HepG2 (cell line): Measurements from ENCODE around the gene NOB1. TPM values are rescaled to one million over a fixed set of nuclear protein-coding genes. Genes with fewer than 3 reads are reported as not detected.

ENCODE experiments used
- DPF2 ChIP-seq: sonication (generic); formaldehyde crosslinking; IDR thresholded peaks from 2 replicates; pipeline ENCODE4 v1.4.0; 2020; ENCODE audit warnings: mild to moderate bottlenecking, low read depth, missing genetic modification reagents, borderline replicate concordance
- KLF9 ChIP-seq: IDR thresholded peaks from 2 replicates; pipeline ENCODE4 v1.6.1; 2016; ENCODE audit warnings: low read depth
- MAFK ChIP-seq, 2 experiments: IDR thresholded peaks in 1 of 2; conservative IDR thresholded peaks in 1 of 2; 2 replicates each; pipeline ENCODE4 v1.6.1; 2011; ENCODE audit warnings: improper control_type of control experiment in 2 of 2, low read length in 2 of 2
- MTA3 ChIP-seq: sonication (generic); formaldehyde crosslinking; IDR thresholded peaks from 2 replicates; pipeline ENCODE4 v1.4.0; 2020; ENCODE audit warnings: missing genetic modification reagents
- NFE2L1 ChIP-seq: sonication (generic); formaldehyde crosslinking; IDR thresholded peaks from 2 replicates; pipeline ENCODE4 v1.4.0; 2020; ENCODE audit warnings: missing genetic modification reagents, mild to moderate bottlenecking, borderline replicate concordance
- NR2C2 ChIP-seq: sonication (generic); formaldehyde crosslinking; IDR thresholded peaks from 2 replicates; pipeline ENCODE4 v1.4.0; 2020; ENCODE audit warnings: missing genetic modification reagents, mild to moderate bottlenecking, moderate library complexity, borderline replicate concordance
- THAP8 ChIP-seq: sonication (generic); formaldehyde crosslinking; IDR thresholded peaks from 2 replicates; pipeline ENCODE4 v1.5.1; 2020; ENCODE audit warnings: missing genetic modification reagents, mild to moderate bottlenecking, borderline replicate concordance
- ZC3H4 ChIP-seq: sonication (generic); formaldehyde crosslinking; IDR thresholded peaks from 2 replicates; pipeline ENCODE4 v1.4.0; 2020; ENCODE audit warnings: missing genetic modification reagents, borderline replicate concordance
- ZNF235 ChIP-seq: sonication (generic); formaldehyde crosslinking; IDR thresholded peaks from 2 replicates; pipeline ENCODE4 v1.8.1; 2023; ENCODE audit warnings: mild to moderate bottlenecking, missing genetic modification reagents, borderline replicate concordance
- ZNF275 ChIP-seq: sonication (generic); formaldehyde crosslinking; IDR thresholded peaks from 2 replicates; pipeline ENCODE4 v1.8.0; 2022; ENCODE audit warnings: missing genetic modification reagents, mild to moderate bottlenecking, inconsistent platforms, borderline replicate concordance
- ZNF44 ChIP-seq: sonication (generic); formaldehyde crosslinking; IDR thresholded peaks from 2 replicates; pipeline ENCODE4 v1.5.1; 2020; ENCODE audit warnings: mild to moderate bottlenecking, missing genetic modification reagents
- ZNF607 ChIP-seq: sonication (generic); formaldehyde crosslinking; IDR thresholded peaks from 2 replicates; pipeline ENCODE4 v1.5.1; 2020; ENCODE audit warnings: missing genetic modification reagents, mild to moderate bottlenecking, borderline replicate concordance
- ZSCAN21 ChIP-seq: sonication (generic); formaldehyde crosslinking; IDR thresholded peaks from 2 replicates; pipeline ENCODE4 v1.8.0; 2022; ENCODE audit warnings: mild to moderate bottlenecking, missing genetic modification reagents, moderate library complexity, borderline replicate concordance
- polyA plus RNA-seq, 8 experiments: library from polyadenylated mRNA; depleted of rRNA in 3 of 8; stranded (reverse) in 7 of 8; unstranded in 1 of 8; fragments of >200 nt; fragmentation: Illumina TruSeq in 4 of 8; extraction: Trizol in 4 of 8; gene quantifications; 2 replicates each; pipeline versions ENCODE4 v1.2.1 to v1.2.3, GENCODE V29; 2011 to 2016; ENCODE audit warnings: low read depth in 4 of 8, missing spikeins in 1 of 8, mixed read lengths in 1 of 8; ENCODE audit not compliant: insufficient read depth in 1 of 8
- total RNA-seq, 5 experiments: library from RNA; depleted of rRNA; stranded (reverse); fragments of >200 nt; fragmentation: Illumina TruSeq; extraction: Trizol; gene quantifications; 2 replicates each; pipeline ENCODE4 v1.2.3, GENCODE V29; 2016; ENCODE audit warnings: low read depth in 1 of 5
- TF ChIP-seq, protein P1 (sequence below): sonication (generic); formaldehyde crosslinking; IDR thresholded peaks from 2 replicates; pipeline ENCODE4 v1.5.1; 2020; ENCODE audit warnings: mild to moderate bottlenecking, missing genetic modification reagents
- TF ChIP-seq, protein P2 (sequence below): IDR thresholded peaks from 2 replicates; pipeline ENCODE4 v1.6.1; 2012; ENCODE audit warnings: inconsistent platforms
- TF ChIP-seq, protein P3 (sequence below): IDR thresholded peaks from 2 replicates; pipeline ENCODE4 v1.4.0; 2020; ENCODE audit warnings: mild to moderate bottlenecking, missing genetic modification reagents
- TF ChIP-seq, protein P4 (sequence below): fragments of 450-650 bp; IDR thresholded peaks from 2 replicates; pipeline ENCODE4 v1.6.1; 2017

NOB1 gene
- total and polyA plus RNA-seq, 2 of the 13 experiments (the other 11 are each of a cell fraction or from before 2014, with no cell fraction given): 47.1 to 162 TPM

GRCh38 chr16:69761983-69762813 lies 7.5 kb upstream of the NOB1 start, which contains the start of gene WWP2 (continued):
- TF ChIP-seq NFE2L1 (no peak), DPF2 (no peak), MAFK (conservative IDR thresholded peaks at IDR 0.05 in 1 of 2, IDR thresholded peaks at IDR 0.05 in 1 of 2; ENCODE audit: low read length in 2 of 2) (peak; percentile 89 to 92), ZC3H4 (no peak), NR2C2 (peak; percentile 82), KLF9 (CRISPR knock-in tag) (0 out of 2 replicates have a peak, but pooled peaks have one; percentile 60), ZSCAN21 (CRISPR knock-in tag) (no peak), ZNF44 (CRISPR knock-in tag) (peak; percentile 77; the same call in 1 of the 2 replicates), ZNF275 (CRISPR knock-in tag) (no peak), THAP8 (CRISPR knock-in tag) (no peak), MTA3 (CRISPR knock-in tag) (no peak), ZNF235 (CRISPR knock-in tag) (no peak), ZNF607 (CRISPR knock-in tag) (peak; percentile 85)
- TF ChIP-seq, protein P1, sequence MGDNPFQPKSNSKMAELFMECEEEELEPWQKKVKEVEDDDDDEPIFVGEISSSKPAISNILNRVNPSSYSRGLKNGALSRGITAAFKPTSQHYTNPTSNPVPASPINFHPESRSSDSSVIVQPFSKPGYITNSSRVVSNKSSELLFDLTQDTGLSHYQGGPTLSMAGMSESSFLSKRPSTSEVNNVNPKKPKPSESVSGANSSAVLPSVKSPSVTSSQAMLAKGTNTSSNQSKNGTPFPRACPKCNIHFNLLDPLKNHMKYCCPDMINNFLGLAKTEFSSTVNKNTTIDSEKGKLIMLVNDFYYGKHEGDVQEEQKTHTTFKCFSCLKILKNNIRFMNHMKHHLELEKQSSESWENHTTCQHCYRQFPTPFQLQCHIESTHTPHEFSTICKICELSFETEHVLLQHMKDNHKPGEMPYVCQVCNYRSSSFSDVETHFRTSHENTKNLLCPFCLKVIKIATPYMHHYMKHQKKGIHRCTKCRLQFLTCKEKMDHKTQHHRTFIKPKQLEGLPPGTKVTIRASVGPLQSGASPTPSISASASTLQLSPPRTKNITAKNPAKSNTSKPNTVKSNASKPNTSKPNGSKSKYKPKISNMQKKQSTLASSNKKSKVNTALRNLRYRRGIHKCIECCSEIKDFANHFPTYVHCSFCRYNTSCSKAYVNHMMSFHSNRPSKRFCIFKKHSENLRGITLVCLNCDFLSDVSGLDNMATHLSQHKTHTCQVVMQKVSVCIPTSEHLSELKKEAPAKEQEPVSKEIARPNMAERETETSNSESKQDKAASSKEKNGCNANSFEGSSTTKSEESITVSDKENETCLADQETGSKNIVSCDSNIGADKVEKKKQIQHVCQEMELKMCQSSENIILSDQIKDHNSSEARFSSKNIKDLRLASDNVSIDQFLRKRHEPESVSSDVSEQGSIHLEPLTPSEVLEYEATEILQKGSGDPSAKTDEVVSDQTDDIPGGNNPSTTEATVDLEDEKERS (CRISPR knock-in tag): no peak
- TF ChIP-seq, protein P2, sequence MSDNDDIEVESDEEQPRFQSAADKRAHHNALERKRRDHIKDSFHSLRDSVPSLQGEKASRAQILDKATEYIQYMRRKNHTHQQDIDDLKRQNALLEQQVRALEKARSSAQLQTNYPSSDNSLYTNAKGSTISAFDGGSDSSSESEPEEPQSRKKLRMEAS: peak; percentile 92
- TF ChIP-seq, protein P3, sequence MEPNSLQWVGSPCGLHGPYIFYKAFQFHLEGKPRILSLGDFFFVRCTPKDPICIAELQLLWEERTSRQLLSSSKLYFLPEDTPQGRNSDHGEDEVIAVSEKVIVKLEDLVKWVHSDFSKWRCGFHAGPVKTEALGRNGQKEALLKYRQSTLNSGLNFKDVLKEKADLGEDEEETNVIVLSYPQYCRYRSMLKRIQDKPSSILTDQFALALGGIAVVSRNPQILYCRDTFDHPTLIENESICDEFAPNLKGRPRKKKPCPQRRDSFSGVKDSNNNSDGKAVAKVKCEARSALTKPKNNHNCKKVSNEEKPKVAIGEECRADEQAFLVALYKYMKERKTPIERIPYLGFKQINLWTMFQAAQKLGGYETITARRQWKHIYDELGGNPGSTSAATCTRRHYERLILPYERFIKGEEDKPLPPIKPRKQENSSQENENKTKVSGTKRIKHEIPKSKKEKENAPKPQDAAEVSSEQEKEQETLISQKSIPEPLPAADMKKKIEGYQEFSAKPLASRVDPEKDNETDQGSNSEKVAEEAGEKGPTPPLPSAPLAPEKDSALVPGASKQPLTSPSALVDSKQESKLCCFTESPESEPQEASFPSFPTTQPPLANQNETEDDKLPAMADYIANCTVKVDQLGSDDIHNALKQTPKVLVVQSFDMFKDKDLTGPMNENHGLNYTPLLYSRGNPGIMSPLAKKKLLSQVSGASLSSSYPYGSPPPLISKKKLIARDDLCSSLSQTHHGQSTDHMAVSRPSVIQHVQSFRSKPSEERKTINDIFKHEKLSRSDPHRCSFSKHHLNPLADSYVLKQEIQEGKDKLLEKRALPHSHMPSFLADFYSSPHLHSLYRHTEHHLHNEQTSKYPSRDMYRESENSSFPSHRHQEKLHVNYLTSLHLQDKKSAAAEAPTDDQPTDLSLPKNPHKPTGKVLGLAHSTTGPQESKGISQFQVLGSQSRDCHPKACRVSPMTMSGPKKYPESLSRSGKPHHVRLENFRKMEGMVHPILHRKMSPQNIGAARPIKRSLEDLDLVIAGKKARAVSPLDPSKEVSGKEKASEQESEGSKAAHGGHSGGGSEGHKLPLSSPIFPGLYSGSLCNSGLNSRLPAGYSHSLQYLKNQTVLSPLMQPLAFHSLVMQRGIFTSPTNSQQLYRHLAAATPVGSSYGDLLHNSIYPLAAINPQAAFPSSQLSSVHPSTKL (CRISPR knock-in tag): peak; percentile 56
- TF ChIP-seq, protein P4, sequence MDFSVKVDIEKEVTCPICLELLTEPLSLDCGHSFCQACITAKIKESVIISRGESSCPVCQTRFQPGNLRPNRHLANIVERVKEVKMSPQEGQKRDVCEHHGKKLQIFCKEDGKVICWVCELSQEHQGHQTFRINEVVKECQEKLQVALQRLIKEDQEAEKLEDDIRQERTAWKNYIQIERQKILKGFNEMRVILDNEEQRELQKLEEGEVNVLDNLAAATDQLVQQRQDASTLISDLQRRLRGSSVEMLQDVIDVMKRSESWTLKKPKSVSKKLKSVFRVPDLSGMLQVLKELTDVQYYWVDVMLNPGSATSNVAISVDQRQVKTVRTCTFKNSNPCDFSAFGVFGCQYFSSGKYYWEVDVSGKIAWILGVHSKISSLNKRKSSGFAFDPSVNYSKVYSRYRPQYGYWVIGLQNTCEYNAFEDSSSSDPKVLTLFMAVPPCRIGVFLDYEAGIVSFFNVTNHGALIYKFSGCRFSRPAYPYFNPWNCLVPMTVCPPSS: no peak
